Breast epithelium (tissue), 3 donors: Measurements from ENCODE around the gene GPR35.

Experiments used
- CTCF ChIP-seq, 3 donors: fragments of 450-650 bp; IDR thresholded peaks; one replicate each; pipeline ENCODE4 v1.5.1; 2016 to 2017; ENCODE audit warnings: antibody characterized with exemption in 3 of 3, mild to moderate bottlenecking in 3 of 3, moderate library complexity in 3 of 3
- POLR2A ChIP-seq: fragments of 450-650 bp; IDR thresholded peaks from one replicate; pipeline ENCODE4 v1.6.1; 2016; ENCODE audit warnings: antibody characterized with exemption, mild to moderate bottlenecking, moderate library complexity

- TF ChIP-seq CTCF (IDR thresholded peaks at IDR 0.05) (no peak), POLR2A (no peak)
These were observed 45.7 kb downstream of the GPR35 start for GRCh38 chr2:240670950-240671349.
